ENCODE results near the gene PI4KA.
A peak's percentile ranks its signal among the peaks of the same experiment; 100 is the strongest.
"Not testable (repeated sequence)": the region's sequence is repeated elsewhere in the genome, so short reads cannot be mapped to it uniquely, and the experiment has no call there.

Gene PI4KA

DNA sequence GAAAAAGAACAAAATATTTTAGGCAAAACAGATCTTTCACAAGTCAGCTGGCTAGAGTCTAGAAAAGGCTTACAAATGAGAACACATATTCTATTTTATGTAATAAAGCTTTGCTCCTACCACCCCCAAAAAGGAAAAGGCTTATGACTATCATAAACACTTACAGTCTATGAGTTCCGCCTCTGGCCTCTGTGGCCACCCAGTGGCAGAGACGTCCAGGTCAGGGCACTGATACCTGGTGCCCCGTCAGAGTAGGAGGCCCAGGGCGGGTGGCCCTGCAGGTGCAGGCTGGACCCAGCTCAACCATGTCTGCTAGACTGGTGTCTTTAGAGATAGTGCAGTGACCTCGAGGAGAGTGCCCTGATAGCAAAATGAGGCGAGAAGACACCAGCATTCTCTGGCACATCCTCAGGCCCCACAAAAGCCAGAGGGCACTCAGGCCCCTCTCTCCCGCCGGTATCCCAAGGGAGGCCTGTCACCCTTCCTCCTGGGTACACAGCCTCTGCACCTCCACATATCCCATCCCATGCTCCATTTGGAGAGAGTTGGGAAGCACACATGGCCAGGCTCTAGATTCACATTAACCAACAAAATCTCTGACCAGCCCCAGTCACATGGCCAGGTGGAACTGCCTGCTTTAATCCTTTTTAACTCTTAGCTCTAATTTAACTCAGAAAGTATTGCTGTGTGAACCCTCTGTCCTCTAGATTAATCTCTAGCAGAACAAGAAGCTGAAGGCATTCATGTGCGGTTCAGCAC lies 112.0 kb downstream of the PI4KA start:
- no peak for DNase-seq

DNA sequence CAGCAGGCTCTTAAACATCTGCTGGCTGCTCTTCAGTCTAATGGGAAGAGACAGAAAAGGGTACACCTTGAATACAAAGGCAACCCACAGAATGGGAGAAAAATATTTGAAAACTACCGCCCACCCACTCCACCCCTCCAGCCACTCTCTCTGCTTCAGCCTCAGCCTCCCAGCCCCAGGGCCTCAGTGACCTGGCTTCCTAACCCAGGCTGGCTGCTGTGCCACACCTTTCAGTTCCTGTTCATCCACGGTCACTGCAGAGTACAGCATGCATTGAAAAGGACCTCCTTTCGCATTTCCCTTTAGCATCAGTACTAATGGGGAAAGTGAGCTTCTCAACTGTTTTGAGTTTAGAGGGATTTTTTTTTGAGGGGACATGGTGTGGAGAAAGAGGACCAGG lies 113.5 kb downstream of the PI4KA start:
- no peak for DNase-seq

DNA sequence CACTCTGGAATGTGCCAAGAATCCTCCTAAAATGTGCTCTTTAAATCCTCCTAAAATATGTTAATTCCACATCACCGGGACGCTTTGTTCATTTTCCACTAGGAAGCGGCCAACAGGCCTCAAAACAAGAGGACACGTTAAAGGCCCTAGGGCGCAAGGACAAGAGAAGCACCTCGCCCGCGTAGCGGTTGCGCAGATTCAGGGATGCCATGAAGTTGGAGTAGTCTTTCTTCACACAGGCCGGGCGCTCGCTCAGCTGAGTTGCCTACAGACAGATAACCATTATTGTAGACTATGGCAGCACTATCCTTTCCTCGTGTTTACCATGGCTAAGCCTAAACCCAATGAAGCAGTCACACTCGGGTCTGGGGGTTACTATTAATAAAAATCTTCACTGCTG lies 114.2 kb downstream of the PI4KA start:
- DNase-seq, result no peak

DNA sequence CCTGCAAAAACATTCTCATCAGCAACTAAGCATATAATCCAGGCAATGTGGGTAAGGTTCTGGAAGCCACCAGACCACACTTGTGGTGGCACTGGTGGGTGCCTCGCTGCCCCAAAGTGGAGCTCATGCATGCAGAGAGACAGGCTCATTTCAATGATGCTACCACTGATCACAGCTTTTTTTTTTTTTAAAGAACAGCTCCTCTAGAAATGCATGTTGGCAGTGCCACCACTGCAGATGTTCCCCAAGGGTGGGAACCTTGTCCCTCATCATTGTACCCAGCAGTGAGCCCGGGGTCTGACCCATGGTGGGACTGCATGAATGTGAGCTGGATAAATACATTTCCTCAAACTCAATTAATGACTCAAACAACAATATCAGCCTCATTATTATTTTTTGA lies 115.8 kb downstream of the PI4KA start:
- no peak for DNase-seq

DNA sequence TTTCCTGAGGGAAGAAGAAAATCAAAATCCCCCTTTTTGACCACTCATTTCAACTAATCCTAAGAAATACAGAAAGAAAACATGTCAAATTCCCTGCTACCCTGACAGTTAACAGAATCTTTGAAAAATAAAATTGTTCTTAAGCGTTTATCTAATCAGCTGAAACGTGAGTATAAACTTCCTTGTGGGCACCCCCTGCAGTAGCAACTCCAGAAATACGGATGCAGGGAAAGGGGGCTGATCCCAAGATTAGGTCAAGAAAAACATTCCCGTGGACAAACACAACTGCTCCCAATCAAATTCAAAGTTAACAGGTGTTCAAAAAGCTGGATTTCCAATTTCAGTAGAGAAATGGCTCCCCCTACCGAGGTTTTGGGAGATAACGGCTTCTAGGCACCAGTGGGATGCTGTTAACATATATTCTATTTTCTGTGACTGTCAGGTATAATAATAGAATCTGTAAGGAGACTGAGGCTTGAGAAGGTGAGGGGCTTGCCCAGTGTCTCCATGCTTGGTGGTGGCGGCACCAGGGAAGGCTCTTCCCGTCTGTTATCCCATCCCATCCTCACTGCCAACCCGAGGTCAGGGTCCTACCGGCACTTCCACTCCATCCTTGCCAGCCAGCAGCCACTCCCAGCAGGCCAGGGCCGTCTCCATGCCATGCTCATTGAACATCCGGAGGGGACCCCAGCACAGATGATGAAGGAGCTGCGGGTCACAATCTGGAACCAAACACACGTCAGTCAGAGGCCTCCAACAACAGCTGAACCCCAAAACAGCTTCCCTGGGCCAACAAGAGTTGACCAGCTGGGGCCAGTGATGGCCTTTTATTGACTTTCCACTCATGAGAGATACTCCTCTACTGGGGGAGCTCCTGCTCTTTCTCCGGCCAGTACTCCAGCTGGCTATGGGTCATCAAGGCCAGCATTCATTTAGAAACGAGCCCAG lies 116.7 kb downstream of the PI4KA start:
- DNase-seq, result peak; percentile 71

DNA sequence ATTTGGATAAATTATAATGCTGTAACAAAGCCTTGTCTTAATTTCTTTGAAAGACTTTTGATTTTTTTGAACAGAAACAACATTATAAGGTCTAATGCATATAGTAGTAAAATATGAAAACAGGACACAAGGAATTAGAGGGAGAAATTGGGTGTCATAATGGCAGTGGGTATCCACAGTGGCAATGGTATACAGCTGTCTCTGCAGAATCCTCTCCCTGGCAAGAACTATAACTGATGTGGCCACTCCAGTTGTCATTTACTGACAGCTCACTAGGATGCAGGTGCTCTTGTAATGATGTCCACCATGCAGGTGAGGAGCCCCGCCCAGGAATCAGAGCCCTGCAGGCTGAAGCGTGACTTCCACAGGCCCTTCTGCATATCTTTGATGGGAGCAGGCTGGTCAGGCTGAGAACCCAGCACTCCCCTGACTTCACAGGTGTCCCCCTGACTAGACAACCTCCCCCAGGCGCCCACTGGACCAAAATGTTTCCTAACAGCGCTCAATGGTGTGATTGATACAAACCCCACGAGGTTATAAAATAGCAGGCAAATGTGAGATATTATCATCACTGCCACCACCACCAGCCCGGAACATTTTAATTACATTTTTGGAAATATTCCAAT lies 117.5 kb downstream of the PI4KA start:
- no peak for DNase-seq

DNA sequence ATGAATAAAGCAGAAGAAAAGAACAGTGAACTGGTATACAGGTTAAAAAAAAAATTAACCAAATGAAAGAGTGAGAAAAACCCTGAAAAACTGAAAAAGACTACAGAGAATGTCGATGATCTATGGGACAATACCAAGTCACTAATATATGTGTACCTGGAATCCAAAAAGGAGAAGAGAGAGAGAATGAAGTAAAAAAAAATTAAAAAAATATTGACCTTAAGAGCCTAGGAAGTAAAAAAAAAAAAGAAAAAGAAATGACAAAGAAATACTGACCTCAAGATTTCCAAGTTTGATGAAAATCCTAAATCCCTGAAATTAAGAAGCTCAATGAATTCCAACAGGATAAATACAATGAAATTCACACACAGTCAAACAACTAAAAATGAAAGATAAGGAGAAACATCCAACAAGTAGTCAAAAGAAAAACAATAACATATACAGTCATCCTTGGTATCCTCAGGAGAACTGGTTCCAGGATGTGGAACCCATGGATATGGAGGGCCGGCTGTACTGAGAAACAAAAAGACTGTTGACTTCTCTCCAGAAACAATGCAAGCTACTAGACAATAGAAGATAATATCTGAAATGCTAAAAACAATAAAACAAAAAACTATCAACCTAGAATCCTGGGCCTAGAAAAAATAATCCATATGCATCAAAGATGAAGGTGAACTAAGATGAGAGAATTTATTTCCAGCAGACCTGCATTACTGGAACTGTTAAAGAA lies 118.2 kb downstream of the PI4KA start:
- no peak for DNase-seq

DNA sequence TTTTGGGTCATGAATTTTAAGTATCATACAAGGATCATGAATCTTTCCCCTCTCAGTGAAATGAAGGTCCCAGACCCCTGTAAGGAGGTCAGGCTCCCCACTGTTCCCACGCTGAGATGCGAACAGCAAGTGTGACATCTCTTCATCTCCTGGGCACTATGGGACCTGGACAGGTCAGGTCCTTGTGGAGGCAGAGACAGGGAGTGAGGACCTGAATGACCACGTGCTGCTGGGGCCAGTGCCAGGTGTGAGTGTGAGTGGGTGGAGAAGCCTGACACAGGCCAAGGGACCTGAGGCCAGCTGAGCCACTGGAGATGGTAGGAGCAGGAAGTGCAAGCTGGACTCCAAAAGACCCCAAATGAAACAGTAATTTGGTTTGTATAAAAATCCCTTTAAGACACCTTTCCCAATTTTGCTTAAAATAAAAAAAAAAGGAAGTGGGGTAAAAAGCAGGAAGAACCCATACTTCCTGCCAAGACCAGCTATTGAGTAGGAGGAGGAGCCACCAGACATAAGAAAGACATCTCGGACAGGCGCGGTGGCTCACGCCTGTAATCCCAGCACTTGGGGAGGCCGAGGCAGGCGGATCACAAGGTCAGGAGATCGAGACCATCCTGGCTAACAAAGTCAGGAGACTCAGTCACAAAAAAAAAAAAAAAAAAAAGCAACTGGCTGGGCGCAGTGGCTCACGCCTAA lies 120.1 kb downstream of the PI4KA start:
- peak; percentile 23 for DNase-seq

DNA sequence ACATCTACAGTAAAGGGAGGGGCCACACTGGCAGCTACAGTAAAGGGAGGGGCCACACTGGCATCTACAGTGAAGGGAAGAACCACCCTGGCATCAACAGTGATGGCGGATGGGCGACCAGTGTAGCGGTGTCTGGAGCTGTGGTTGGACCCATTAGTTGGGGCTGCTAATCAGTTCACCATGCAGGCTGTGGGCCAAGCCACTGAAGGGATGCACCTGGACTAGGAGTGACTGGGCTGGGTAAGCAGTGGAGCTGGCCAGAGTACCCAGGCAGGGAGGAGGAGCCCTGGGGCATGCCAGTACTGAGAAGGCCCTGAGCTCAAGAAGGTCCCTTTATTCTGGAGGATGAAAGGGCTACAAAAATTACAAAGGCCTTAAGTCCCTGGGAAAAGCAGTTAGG lies 121.7 kb downstream of the PI4KA start:
- not testable (repeated sequence) for DNase-seq

DNA sequence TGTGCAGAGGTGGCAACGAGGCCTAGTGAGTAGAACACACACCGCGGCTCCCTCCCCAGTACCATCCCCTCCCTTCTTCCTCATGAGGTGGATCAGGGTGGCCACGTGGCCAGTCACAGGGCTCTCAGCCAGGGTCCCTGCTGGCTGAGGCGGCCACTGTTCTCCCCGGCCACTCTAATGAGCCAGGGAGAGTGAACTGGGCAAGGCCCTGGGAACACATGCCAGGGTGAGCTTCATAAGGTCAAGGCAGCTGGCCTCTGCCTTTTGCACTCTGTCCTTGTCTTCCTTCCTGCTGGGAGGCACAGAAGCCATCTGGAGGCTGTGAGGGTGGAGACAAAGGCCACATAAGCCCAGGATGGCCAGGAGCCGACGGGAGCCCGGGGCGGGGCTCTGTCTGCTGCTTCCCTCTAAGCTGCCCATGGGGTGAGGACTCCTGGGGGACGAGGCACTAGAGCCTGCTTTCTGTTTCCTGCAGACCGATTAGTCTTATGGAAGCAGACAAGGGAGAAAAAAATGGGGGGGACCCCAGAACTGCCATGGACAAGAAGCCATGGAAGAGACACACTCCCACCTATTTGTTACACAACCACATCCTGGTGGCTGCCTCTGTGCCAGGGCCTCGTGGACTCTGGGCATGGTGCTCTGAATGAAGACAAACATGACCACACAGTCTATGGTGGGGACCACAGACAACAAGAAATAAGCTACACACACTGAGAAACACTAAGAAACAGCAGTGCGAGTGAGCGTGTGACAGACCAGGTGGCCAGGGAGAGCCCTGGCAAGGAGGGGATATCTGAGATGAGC lies 123.1 kb downstream of the PI4KA start:
- not testable (repeated sequence) for DNase-seq

DNA sequence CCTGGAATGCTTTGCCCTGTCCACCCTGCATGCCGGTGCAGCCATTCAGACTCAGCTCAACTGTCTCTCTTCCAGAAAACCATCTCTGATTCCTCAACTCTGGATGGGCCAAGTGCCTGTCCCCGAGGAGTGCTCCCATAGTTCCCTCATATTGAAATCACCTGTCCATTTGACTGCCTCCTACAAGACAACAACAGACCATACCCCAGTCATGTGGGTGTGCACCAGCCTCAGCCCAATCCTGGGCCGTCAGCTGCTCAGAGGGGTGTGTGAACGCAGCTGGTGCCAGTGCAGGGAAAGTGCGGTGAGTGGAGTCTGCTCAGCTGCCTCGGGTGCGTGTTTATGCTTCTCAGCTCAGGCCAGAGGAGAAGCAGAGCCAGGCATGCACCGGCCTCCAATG lies 126.2 kb downstream of the PI4KA start:
- not testable (repeated sequence) for DNase-seq

DNA sequence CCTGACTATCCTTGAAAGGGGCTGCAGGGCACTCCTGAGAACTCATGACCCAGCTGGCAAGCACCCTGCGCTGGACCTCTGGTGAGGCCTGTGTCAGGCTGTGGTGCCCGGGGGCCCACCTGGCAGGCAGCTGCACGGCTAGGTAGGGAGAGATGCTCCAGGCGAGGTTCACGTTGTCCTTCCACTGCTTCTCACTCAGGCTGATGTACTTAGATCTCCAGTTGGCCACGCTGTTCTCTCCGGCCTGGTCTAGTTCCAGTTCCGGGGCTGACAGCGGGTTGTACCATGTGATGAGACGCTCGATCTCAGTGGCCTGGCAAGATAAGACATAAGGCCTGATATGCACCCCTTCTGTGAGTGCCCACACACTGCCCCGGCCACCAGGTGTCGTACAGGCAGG lies 129.4 kb downstream of the PI4KA start:
- DNase-seq, result no peak

DNA sequence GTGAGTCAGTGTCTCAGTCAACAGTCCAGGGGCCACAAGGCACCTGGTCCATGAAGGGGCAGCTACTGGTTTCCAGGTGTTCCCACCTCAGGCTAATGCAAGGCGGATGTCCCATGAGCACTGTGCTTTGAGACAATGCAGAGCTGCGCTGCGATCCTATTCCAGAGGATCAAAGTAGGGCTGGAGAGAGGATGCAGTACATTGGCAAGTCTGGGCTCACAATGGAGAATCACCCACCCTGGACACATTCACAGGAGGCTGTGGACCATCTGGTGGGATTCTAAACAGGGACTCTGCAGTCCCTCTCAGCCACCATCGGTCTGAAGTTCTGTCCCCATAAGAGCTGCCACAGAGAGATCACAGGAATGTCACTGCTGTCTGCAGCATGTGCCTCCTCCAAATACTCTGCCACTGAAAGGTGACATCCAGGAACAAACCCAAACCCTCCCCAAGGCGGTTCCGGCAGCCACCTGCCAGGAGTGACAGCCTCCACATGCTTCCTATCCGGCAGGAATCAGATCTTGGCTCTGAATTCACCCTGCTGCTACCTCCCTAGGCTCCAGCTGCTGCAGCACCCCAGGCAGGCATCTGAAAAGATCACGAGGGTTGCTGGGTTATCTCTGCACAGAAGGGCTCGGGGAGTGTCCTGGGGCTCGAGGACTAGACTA lies 130.0 kb downstream of the PI4KA start:
- no peak for DNase-seq

DNA sequence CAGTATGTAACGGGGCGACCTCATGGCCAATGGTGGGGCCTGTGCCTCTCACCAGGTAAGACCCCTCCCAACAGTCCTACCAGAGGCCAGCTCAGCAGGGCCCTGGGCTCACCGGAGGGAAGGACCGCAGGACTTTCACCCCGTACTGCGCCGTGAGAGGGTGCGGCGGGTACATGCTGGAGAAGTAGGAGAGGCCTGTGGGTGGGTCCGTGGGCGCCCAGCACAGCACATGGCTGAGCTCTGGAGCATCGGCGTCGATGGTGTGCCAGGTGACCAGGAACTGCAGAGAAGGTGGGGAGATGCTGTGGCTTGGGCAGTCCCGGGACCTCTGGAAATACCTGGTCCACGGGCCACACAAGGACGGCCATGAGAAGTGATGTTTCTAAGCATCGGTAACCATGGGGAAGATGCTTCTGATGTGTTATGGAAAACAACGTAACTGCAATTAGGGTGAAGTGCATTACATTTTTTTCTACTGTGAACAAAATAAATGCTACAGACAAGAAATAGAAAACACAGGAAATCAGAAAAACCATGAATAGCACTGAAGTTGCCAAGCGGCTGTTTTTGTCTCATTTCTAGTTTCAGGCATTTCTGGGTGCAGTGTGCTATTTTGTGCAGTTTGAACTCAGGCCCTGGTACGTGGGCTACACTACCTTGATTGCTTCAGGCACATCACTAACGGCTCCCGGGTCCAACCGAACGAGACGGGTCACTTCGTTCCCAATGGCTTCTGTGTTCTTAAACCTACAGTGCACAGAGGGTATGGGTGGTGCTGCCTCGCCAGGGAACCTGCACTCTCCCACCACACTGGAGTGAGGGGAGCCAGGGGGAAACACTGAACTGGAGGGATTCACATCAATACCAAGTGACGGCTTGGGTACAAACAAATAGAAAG lies 131.2 kb downstream of the PI4KA start:
- no peak for DNase-seq

DNA sequence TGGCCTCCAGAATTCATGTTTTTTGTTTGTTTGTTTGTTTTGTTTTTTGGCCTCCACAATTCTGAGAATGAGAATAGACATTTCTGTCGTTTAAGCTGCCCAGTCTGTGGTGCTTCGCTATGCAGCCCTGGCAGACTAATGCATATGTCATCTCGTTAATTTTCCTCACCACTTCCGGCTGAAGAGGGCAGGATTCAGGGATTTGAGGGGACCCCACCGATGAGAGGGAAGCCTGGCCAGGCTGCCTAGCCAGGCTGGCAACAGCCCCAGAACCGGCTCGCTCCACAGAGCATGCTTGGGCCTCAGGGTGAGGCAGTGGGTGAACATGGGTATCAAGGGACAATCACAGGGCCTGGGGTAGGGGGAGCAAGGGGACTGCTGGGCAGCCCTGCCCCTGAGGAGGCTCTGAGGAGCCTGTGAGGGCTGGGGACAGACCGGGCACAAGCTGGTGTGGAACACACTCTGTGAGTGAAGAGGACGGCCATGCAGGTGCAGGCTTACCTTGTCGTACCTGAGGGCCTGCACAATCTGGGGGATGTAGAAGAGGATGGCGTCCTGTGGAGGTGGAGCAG lies 132.5 kb downstream of the PI4KA start:
- DNase-seq, result no peak

DNA sequence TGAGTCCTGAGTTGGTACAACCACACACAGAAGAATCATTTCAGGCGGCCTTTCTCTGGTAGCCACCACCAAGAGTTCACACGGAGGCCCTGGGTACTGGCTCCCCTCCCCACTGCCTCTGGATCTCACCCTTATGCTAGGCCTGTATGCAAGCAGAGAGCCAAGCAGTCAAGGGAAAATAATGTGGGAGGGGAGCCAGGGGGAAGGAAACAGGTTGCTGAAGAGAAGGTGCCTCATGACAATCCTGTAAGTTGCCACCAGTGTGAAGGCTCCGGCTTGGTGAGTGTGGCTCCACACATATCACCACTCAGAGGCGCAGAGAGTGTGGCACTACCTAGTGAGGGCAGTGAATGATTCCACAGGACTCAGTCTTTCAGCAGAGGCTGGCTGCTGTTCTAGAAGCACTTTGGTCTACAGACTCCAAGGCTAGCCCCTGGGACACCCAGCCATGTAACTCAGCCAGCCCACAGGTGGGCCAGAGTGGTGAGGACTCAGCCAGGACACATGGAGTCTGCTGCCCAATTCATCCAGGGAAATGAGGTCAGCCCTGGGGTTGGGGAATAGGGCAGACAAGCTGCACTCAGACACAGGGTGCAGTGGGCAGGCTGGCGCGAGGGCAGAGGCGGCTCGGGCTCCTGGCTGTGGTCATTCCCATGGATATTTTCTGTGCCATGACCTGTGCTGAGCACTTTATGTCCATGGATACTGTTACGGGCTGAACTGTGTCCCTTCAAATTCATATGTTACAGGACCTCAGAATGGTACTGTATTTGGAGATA lies 133.7 kb downstream of the PI4KA start:
- no peak for DNase-seq

DNA sequence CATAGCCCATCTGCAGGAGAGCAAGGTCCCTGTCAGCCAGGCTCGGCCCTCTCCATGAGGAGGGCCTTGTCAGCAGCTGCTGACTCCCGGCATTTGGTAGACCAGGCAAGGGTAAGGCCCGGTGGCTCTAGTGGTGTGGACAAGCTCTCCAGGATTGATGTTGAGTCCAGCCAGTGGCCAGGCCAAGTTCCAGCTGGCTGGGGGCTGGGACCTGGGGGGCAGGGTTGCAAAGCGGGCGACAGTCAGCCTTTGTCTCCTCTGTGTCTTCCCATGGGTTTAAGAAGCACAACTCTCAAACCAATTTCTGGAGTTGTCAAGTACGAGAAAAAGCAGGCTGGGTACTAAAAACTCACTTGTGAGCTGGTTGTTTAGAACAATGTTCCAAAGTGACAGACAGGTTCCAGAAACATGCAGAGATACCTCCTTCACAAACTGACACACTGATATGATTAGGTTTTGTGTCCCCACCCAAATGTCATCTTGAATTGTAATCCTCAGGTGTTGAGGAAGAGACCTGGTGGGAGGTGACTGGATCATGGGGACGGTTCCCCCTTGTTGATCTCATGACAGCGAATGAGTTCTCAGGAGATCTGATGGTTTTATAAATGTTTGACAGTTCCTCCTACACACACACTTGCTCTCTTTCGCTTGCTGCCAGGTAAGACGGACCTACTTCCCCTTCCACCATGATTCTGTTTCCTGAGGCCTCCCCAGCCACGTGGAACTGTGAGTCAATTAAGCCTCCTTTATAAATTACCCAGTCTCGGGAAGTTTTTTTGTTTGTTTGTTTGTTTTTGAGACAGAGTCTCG lies 137.0 kb downstream of the PI4KA start:
- no peak for DNase-seq
